Measurements from ENCODE around the gene FBXL7. TPM values are rescaled to one million over a fixed set of nuclear protein-coding genes. Genes with fewer than 3 reads are reported as not detected.

FBXL7 gene
- total RNA-seq, 2 experiments from 2014 or later, result not detected

- Mint-ChIP-seq H3K27ac (no peak overlapping the region), H3K4me1 (ENCODE audit: low read depth) (no peaks in the 10 kb centered on the region), H3K36me3 (no peaks in the 10 kb centered on the region), H3K9me3 (peaks cover 8% of the 10 kb centered on the region), H3K27me3 (no peaks in the 10 kb centered on the region), H3K4me3 (no peak overlapping the region)
- CTCF ChIA-PET, result no interaction called here
- POLR2A ChIA-PET, result no interaction called here
- DNase-seq, result no peak
- intact Hi-C loops (cut with micrococcal nuclease), result no loop called here
Observed at GRCh38 chr5:15893866-15894265, 393.9 kb downstream of the FBXL7 start.

- Mint-ChIP-seq H3K27ac (no peak overlapping the region), H3K36me3 (no peaks in the 10 kb centered on the region), H3K4me3 (no peak overlapping the region), H3K27me3 (no peaks in the 10 kb centered on the region), H3K4me1 (ENCODE audit: low read depth) (no peaks in the 10 kb centered on the region), H3K9me3 (no peaks in the 10 kb centered on the region)
- intact Hi-C loops (cut with micrococcal nuclease), result no loop called here
- DNase-seq, result no peak
- POLR2A ChIA-PET, result no interaction called here
- CTCF ChIA-PET, result no interaction called here
Observed at GRCh38 chr5:15897656-15898055, 397.7 kb downstream of the FBXL7 start.

GRCh38 chr5:15898641-15899040 is 398.7 kb downstream of the FBXL7 start:
- no peaks in the 10 kb centered on the region for H3K27me3 Mint-ChIP-seq
- H3K27ac Mint-ChIP-seq, result no peak overlapping the region
- CTCF ChIA-PET, result no interaction called here
- H3K4me3 Mint-ChIP-seq, result no peak overlapping the region
- H3K9me3 Mint-ChIP-seq, result no peaks in the 10 kb centered on the region
- intact Hi-C loops (cut with micrococcal nuclease), result no loop called here
- H3K36me3 Mint-ChIP-seq, result no peaks in the 10 kb centered on the region
- H3K4me1 Mint-ChIP-seq (ENCODE audit: low read depth), result no peaks in the 10 kb centered on the region
- POLR2A ChIA-PET, result no interaction called here
- no peak for DNase-seq

DNA sequence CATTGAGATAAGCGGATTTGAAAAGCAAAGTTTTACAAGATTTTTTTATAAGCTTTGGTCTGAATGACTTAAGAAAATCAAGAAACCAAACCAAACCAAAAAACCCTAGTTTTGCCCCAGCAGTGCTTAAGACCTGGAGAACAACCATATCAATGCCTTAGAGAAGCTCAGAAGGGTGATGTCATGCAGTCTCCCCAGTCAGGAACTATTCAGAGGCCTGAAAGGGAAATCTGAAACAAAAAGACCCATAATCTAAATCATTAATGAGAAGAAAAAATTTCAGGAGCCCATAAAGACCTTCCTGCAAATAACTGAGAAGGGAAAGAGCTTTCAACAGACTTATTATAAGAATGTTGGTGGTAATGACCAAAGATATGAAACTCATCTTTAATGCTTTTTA is 399.5 kb downstream of the FBXL7 start:
- Mint-ChIP-seq H3K27ac (no peak overlapping the region), H3K27me3 (no peaks in the 10 kb centered on the region), H3K36me3 (no peaks in the 10 kb centered on the region), H3K4me1 (ENCODE audit: low read depth) (no peaks in the 10 kb centered on the region), H3K4me3 (no peak overlapping the region), H3K9me3 (no peaks in the 10 kb centered on the region)
- intact Hi-C loops (cut with micrococcal nuclease), result no loop called here
- no peak for DNase-seq
- POLR2A ChIA-PET, result no interaction called here
- CTCF ChIA-PET, result no interaction called here

GRCh38 chr5:15901151-15901550 is 401.2 kb downstream of the FBXL7 start:
- no peak for DNase-seq
- H3K4me3 Mint-ChIP-seq, result no peak overlapping the region
- intact Hi-C loops (cut with micrococcal nuclease), result no loop called here
- no peaks in the 10 kb centered on the region for H3K4me1 Mint-ChIP-seq (ENCODE audit: low read depth)
- H3K27me3 Mint-ChIP-seq, result no peaks in the 10 kb centered on the region
- H3K36me3 Mint-ChIP-seq, result no peaks in the 10 kb centered on the region
- H3K27ac Mint-ChIP-seq, result no peak overlapping the region
- POLR2A ChIA-PET, result no interaction called here
- H3K9me3 Mint-ChIP-seq, result no peaks in the 10 kb centered on the region
- CTCF ChIA-PET, result no interaction called here

GRCh38 chr5:15902066-15902465 is 402.1 kb downstream of the FBXL7 start:
- Mint-ChIP-seq H3K4me3 (no peak overlapping the region), H3K27me3 (no peaks in the 10 kb centered on the region), H3K9me3 (no peaks in the 10 kb centered on the region), H3K4me1 (ENCODE audit: low read depth) (no peaks in the 10 kb centered on the region), H3K36me3 (no peaks in the 10 kb centered on the region), H3K27ac (no peak overlapping the region)
- intact Hi-C loops (cut with micrococcal nuclease), result no loop called here
- CTCF ChIA-PET, result no interaction called here
- POLR2A ChIA-PET, result no interaction called here
- DNase-seq, result no peak

- no peak overlapping the region for H3K27ac Mint-ChIP-seq
- intact Hi-C loops (cut with micrococcal nuclease), result no loop called here
- no peaks in the 10 kb centered on the region for H3K36me3 Mint-ChIP-seq
Observed at GRCh38 chr5:15904899-15905830, 405.2 kb downstream of the FBXL7 start.

DNA sequence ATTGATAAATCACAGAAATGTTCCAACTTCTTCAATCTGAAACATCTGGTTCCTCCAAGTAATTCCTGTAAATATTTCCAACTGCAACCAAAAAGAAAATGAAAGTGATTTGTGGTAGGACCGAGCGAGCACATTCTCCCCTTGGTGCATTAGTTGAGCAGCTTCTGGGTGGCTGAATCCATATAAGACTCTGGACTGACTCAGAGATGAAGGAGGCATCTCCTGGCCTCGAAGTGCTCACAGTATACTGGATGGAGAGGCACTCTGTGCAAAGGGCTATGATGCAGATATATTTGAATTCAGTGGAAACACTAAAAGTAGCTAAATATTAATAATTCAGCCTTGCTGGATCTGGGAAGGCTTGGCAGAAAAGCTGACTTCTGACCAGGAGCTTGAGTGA is 414.7 kb downstream of the FBXL7 start:
- no peak for DNase-seq
- Mint-ChIP-seq H3K36me3 (no peaks in the 10 kb centered on the region), H3K9me3 (peaks cover 3% of the 10 kb centered on the region), H3K4me1 (ENCODE audit: low read depth) (no peaks in the 10 kb centered on the region), H3K4me3 (no peak overlapping the region), H3K27ac (no peak overlapping the region), H3K27me3 (no peaks in the 10 kb centered on the region)
- ChIA-PET POLR2A (no interaction called here), CTCF (no interaction called here)
- intact Hi-C loops (cut with micrococcal nuclease), result no loop called here

More at GRCh38 chr5:15904899-15905830, 405.2 kb downstream of the FBXL7 start:
- Mint-ChIP-seq H3K27me3 (no peaks in the 10 kb centered on the region), H3K4me3 (no peak overlapping the region), H3K4me1 (ENCODE audit: low read depth) (no peaks in the 10 kb centered on the region), H3K9me3 (no peaks in the 10 kb centered on the region)
- DNase-seq, result no peak
- ChIA-PET POLR2A (no interaction called here), CTCF (interaction anchor here (0.6 kb wide), 1 partner anchor 777 kb away, joined by 3 read pairs; no protein-coding TSS in a partner anchor)

DNA sequence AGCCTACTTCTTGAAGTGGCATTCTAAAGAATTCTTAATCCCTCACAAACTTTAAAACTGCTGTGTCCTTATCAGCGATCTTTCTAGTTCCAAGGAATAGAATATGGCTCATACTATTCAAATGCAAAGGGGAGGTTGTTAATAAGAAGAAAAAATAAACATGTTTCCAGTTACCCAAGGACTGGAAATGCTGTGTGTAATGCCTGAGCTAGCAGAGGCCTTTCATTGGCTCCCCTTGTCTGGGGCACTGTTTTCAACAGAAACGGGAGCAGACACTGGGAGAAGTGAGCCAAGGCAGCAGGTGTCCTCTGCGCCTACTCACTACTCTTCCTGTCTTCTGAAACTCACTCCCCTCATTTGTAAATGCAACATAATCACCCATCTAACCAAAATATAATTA is 426.6 kb downstream of the FBXL7 start:
- Mint-ChIP-seq H3K4me1 (ENCODE audit: low read depth) (no peaks in the 10 kb centered on the region), H3K4me3 (no peak overlapping the region), H3K27ac (no peak overlapping the region), H3K9me3 (no peaks in the 10 kb centered on the region), H3K27me3 (no peaks in the 10 kb centered on the region), H3K36me3 (no peaks in the 10 kb centered on the region)
- intact Hi-C loops (cut with micrococcal nuclease), result no loop called here
- ChIA-PET POLR2A (no interaction called here), CTCF (no interaction called here)
- no peak for DNase-seq

DNA sequence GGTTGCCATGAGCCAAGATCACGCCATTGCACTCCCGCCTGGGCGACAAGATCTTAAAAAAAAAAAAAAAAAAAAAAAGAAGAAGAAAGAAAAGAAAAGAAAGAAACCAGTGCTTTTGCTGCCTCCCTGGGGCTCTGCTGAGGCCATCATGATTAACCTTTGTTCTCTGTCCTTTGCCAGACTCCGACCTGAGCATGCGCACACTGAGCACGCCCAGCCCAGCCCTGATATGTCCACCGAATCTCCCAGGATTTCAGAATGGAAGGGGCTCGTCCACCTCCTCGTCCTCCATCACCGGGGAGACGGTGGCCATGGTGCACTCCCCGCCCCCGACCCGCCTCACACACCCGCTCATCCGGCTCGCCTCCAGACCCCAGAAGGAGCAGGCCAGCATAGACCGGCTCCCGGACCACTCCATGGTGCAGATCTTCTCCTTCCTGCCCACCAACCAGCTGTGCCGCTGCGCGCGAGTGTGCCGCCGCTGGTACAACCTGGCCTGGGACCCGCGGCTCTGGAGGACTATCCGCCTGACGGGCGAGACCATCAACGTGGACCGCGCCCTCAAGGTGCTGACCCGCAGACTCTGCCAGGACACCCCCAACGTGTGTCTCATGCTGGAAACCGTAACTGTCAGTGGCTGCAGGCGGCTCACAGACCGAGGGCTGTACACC is 427.9 kb downstream of the FBXL7 start:
- Mint-ChIP-seq H3K27ac (no peak overlapping the region), H3K4me1 (ENCODE audit: low read depth) (no peaks in the 10 kb centered on the region), H3K4me3 (no peak overlapping the region), H3K36me3 (no peaks in the 10 kb centered on the region), H3K9me3 (peaks cover 2% of the 10 kb centered on the region), H3K27me3 (no peaks in the 10 kb centered on the region)
- ChIA-PET CTCF (no interaction called here), POLR2A (no interaction called here)
- no peak for DNase-seq
- intact Hi-C loops (cut with micrococcal nuclease), result no loop called here

DNA sequence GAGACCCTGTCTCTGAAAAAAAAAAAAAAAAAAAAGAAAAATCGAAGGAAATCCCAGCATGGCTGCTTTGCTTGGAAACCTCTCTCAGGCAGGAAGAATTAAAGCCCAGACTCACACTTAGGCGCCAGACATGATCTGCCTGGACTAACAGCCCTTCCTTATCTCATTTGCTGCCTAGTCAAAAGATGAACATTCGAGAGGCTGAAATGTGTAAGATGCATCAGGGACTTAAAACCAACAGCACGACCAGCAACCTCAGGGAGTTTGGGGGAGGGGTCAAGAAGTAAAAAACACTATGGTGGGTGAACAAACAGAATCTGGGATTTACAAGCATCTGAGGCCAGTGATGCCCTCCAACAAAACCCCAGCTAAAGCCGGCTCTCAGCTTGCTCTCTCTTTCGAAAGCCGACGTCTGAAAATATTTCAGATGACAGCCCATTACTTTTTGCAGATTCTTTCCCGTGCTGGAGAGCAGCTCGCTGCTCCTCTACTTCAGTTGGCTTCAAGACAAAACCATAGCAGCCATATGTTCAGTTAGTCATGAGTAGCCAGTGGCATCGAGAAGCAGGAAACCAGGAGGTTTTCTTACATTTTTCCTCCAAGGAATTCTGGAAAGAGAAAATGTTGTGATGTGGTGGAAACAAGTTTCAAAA is 429.8 kb downstream of the FBXL7 start:
- intact Hi-C loops (cut with micrococcal nuclease), result no loop called here
- Mint-ChIP-seq H3K9me3 (peaks cover 6% of the 10 kb centered on the region), H3K27ac (no peak overlapping the region), H3K36me3 (no peaks in the 10 kb centered on the region), H3K4me1 (ENCODE audit: low read depth) (no peaks in the 10 kb centered on the region), H3K4me3 (no peak overlapping the region), H3K27me3 (no peaks in the 10 kb centered on the region)
- no peak for DNase-seq
- ChIA-PET POLR2A (no interaction called here), CTCF (no interaction called here)

GRCh38 chr5:15932066-15932465 is 432.1 kb downstream of the FBXL7 start:
- Mint-ChIP-seq H3K27ac (no peak overlapping the region), H3K4me1 (ENCODE audit: low read depth) (no peaks in the 10 kb centered on the region), H3K27me3 (no peaks in the 10 kb centered on the region), H3K4me3 (no peak overlapping the region), H3K36me3 (no peaks in the 10 kb centered on the region), H3K9me3 (peaks cover 13% of the 10 kb centered on the region)
- ChIA-PET CTCF (no interaction called here), POLR2A (no interaction called here)
- intact Hi-C loops (cut with micrococcal nuclease), result no loop called here
- no peak for DNase-seq
